Bronchial epithelial cell (primary cell): Measurements from ENCODE around the gene FLG. TPM values are rescaled to one million over a fixed set of nuclear protein-coding genes. Genes with fewer than 3 reads are reported as not detected.
"Not testable (repeated sequence)": the region's sequence is repeated elsewhere in the genome, so short reads cannot be mapped to it uniquely, and the experiment has no call there.

Source experiments
- DNase-seq: peaks from one replicate; pipeline ENCODE4 v3.0.0-alpha.2; 2010; ENCODE audit warnings: low read depth
- FAIRE-seq: peaks from 2 replicates; lab custom pipeline; 2011; peaks lifted over from hg19 to GRCh38; lab: Jason Lieb, UNC
- H3K27me3 ChIP-seq: 2 replicates; pipeline ENCODE4 v1.5.1; 2011; ENCODE audit warnings: low read length; ENCODE audit not compliant: control insufficient read depth, insufficient read depth
- H3K36me3 ChIP-seq: 2 replicates; pipeline ENCODE4 v1.5.1; 2011; ENCODE audit warnings: low read length; ENCODE audit not compliant: control insufficient read depth, insufficient read depth
- H3K4me3 ChIP-seq: 2 replicates; pipeline ENCODE4 v1.5.1; 2011; ENCODE audit warnings: mild to moderate bottlenecking, low read depth, low read length, control low read depth
- total RNA-seq: library from RNA; depleted of rRNA; stranded (reverse); fragments of >200 nt; gene quantifications from 2 replicates; pipeline ENCODE4 v1.2.1, GENCODE V29; 2014

The FLG gene
- total RNA-seq, 1 donor from 2014 or later: 0.26 TPM

- DNase-seq, H3K27me3 ChIP-seq, H3K36me3 ChIP-seq, H3K4me3 ChIP-seq, FAIRE-seq: not testable (repeated sequence)
These were observed 21.7 kb downstream of the FLG start for GRCh38 chr1:152303139-152303872.

GRCh38 chr1:152256394-152256793 lies 68.6 kb downstream of the FLG start:
- DNase-seq, FAIRE-seq, H3K27me3 ChIP-seq, H3K4me3 ChIP-seq, H3K36me3 ChIP-seq: not testable (repeated sequence)

Other genes with a start within 250 kb of the FLG start
- not detected in 2 replicates for gene TCHHL1, start 236.2 kb downstream of the FLG start, total RNA-seq
- gene TCHH, start 209.8 kb downstream of the FLG start, total RNA-seq: under 0.01 TPM in 2 replicates
- gene RPTN, start 166.0 kb downstream of the FLG start, total RNA-seq: 0.53 and 2.9 TPM in 2 replicates
- under 0.01 and 0.26 TPM in 2 replicates for gene HRNR, start 101.0 kb downstream of the FLG start, total RNA-seq
- under 0.01 TPM in 2 replicates for gene FLG2, start 34.8 kb upstream of the FLG start, total RNA-seq
- gene CRNN, start 89.0 kb upstream of the FLG start, total RNA-seq: 6.6 and 55.9 TPM in 2 replicates
- not detected in 2 replicates for gene LCE5A, start 185.6 kb upstream of the FLG start, total RNA-seq
- gene CRCT1, start 189.2 kb upstream of the FLG start, total RNA-seq: 4.7 and 7.6 TPM in 2 replicates
- gene LCE3E, start 241.5 kb upstream of the FLG start, total RNA-seq: not detected in 2 replicates